ENCODE data around the gene LRRC25. TPM values are rescaled to one million over a fixed set of nuclear protein-coding genes. Genes with fewer than 3 reads are reported as not detected.

LRRC25 gene
- polyA plus RNA-seq, 2 of the 4 experiments (the other 2 are of a cell fraction), result not detected

DNA sequence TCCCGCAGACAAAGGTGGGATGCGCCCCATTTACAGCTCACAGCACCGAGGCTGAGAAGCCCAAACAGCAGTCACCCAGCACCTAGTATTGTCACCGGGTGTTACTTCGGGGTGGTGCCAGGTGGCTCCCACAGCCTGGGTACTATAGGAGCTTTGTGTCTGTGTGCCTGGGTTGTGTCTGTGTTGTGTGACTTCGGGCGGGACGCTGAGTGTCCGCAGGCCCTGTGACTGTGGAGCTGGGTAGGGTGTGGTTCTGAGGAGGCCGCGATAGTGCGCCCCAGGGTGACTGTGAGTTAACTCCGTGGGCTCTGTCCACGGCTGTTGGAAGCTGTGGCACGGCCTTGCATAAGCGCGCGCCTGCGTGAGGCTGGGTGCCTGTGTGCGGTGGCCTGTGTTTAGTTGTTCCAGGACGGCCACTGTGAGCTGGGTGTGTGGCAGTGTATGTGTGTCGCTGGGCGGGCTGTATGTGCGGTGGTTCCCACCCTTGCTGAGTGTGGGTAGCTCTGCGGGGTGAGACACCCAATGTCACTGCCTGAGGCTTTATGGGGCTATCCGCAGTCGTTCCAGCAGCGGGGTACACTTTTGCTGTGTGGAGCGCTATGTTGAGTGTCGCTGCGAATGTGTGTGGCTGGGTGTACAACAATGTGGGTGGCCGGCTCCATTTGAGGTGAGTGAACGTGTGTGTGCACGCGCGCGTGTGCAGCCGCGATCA is 21.2 kb upstream of the LRRC25 start:
- peak overlapping the region; percentile 77 for H3K4me3 ChIP-seq
- no peaks in the 10 kb centered on the region for H3K9me3 ChIP-seq
- H3K27ac ChIP-seq, result peak overlapping the region; percentile 96 to 100
- peak overlapping the region; percentile 93 for H3K4me2 ChIP-seq
- WGBS (ENCODE audit: missing lambda C conversion rate), result 28% methylated on average over 12 of the region's 39 CpGs
- CTCF ChIA-PET, result interaction anchor here (0.6 to 9.4 kb wide), 19 partner anchors 8 to 226 kb away, joined by 3 to 109 read pairs (median 4); partner anchors contain the start of genes LSM4 and MPV17L2
- FAIRE-seq (no peak), DNase-seq (ENCODE audit: low read depth in 1 of 2, low spot score in 1 of 2) (no peak), ATAC-seq (peak; percentile 1 to 17; a peak in 4 of 6 replicates)
- POLR2A ChIA-PET, result interaction anchor here (0.6 to 4.8 kb wide), 6 partner anchors 10 to 166 kb away, joined by 3 to 28 read pairs (median 6); partner anchors contain the start of genes GDF15 and JUND
- H3K4me1 ChIP-seq, result peaks cover 56% of the 10 kb centered on the region
- no peak for TF ChIP-seq FOXS1 (CRISPR knock-in tag; IDR thresholded peaks at IDR 0.05)
- TF ChIP-seq CBX2 (IDR thresholded peaks at IDR 0.05; ENCODE audit: borderline replicate concordance, low read depth), result no peak
- TF ChIP-seq FOSB (CRISPR knock-in tag; IDR thresholded peaks at IDR 0.05), result no peak
- TF ChIP-seq, protein P1, sequence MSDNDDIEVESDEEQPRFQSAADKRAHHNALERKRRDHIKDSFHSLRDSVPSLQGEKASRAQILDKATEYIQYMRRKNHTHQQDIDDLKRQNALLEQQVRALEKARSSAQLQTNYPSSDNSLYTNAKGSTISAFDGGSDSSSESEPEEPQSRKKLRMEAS (IDR thresholded peaks at IDR 0.05), result no peak
- no peak for TF ChIP-seq ESRRA (IDR thresholded peaks at IDR 0.05; ENCODE audit: borderline replicate concordance, low read length)
- TF ChIP-seq EP300 (IDR thresholded peaks at IDR 0.05), result no peak
- no peak for TF ChIP-seq ZNF302 (CRISPR knock-in tag; IDR thresholded peaks at IDR 0.05)
- TF ChIP-seq ZC3H11A (IDR thresholded peaks at IDR 0.05), result no peak
- TF ChIP-seq MAFK (IDR thresholded peaks at IDR 0.05; ENCODE audit: partially characterized antibody), result no peak
- TF ChIP-seq EHMT2 (IDR thresholded peaks at IDR 0.05; ENCODE audit: low read depth), result no peak
- no peak for TF ChIP-seq RCOR1 (IDR thresholded peaks at IDR 0.05; ENCODE audit: low read depth, low read length)
- TF ChIP-seq, protein P2, sequence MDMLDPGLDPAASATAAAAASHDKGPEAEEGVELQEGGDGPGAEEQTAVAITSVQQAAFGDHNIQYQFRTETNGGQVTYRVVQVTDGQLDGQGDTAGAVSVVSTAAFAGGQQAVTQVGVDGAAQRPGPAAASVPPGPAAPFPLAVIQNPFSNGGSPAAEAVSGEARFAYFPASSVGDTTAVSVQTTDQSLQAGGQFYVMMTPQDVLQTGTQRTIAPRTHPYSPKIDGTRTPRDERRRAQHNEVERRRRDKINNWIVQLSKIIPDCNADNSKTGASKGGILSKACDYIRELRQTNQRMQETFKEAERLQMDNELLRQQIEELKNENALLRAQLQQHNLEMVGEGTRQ (IDR thresholded peaks at IDR 0.05), result no peak
- TF ChIP-seq CHD2 (IDR thresholded peaks at IDR 0.05; ENCODE audit: low read length, partially characterized antibody), result no peak
- no peak for TF ChIP-seq CBX8 (IDR thresholded peaks at IDR 0.05)
- no peak for TF ChIP-seq RFX5 (IDR thresholded peaks at IDR 0.05)
- no peak for TF ChIP-seq JUN (IDR thresholded peaks at IDR 0.05)

DNA sequence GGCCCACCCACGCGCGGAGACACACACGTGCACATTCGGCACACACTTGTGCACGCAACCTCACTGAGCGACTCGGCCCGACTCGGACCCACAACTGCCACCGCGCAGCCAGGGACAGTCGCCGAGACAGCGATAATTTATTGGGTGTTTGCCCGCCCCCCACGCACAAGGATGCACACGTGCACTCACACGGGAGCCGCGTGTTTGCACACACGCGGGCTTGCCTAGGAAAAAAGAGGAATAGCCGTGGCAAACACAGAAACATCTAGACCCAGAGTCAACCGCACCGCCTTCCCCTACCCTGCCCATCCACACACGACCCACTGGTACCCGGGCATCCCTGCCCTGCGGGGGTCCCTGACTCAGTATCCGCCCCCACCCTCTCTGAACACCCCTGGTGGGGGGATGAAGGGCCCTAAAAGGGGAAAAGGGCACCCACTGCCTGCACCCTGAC is 20.6 kb upstream of the LRRC25 start:
- peak overlapping the region; percentile 96 to 100 for H3K27ac ChIP-seq
- ChIA-PET POLR2A (interaction anchor here (1.5 to 4.8 kb wide), 4 partner anchors 27 to 136 kb away, joined by 6 to 28 read pairs (median 12); partner anchors contain the start of genes GDF15 and JUND), CTCF (interaction anchor here (0.6 to 9.4 kb wide), 8 partner anchors 8 to 172 kb away, joined by 3 to 109 read pairs (median 8); no protein-coding TSS in a partner anchor)
- FAIRE-seq (no peak), ATAC-seq (no peak), DNase-seq (ENCODE audit: low read depth in 1 of 2, low spot score in 1 of 2) (no peak)
- 0 out of 2 replicates have a peak, but pooled peaks have one; percentile 47 for TF ChIP-seq KDM1A (IDR thresholded peaks at IDR 0.05; ENCODE audit: low read depth)
- TF ChIP-seq, protein P3, sequence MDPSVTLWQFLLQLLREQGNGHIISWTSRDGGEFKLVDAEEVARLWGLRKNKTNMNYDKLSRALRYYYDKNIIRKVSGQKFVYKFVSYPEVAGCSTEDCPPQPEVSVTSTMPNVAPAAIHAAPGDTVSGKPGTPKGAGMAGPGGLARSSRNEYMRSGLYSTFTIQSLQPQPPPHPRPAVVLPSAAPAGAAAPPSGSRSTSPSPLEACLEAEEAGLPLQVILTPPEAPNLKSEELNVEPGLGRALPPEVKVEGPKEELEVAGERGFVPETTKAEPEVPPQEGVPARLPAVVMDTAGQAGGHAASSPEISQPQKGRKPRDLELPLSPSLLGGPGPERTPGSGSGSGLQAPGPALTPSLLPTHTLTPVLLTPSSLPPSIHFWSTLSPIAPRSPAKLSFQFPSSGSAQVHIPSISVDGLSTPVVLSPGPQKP (IDR thresholded peaks at IDR 0.05; ENCODE audit: low read depth, low read length), result no peak
- TF ChIP-seq JUN (IDR thresholded peaks at IDR 0.05), result no peak
- TF ChIP-seq HEYL (CRISPR knock-in tag; IDR thresholded peaks at IDR 0.05), result no peak
- TF ChIP-seq POLR2AphosphoS2 (conservative IDR thresholded peaks at IDR 0.05; ENCODE audit: low read length), result no peak
- 0 out of 2 replicates have a peak, but pooled peaks have one; percentile 25 for TF ChIP-seq NPAS2 (CRISPR knock-in tag; IDR thresholded peaks at IDR 0.05; ENCODE audit: borderline replicate concordance)
- no peak for TF ChIP-seq POLR2A (IDR thresholded peaks at IDR 0.05; ENCODE audit: low read length)
- no peak for TF ChIP-seq EP300 (IDR thresholded peaks at IDR 0.05)
- TF ChIP-seq ZFP36 (IDR thresholded peaks at IDR 0.05; ENCODE audit: borderline replicate concordance, partially characterized antibody), result no peak
- no peak for TF ChIP-seq ZC3H11A (IDR thresholded peaks at IDR 0.05)
- TF ChIP-seq, protein P1 (IDR thresholded peaks at IDR 0.05), result peak; percentile 19; the same call in 1 of the 2 replicates
- no peak for TF ChIP-seq CEBPB (IDR thresholded peaks at IDR 0.05)
- peak; percentile 26; the same call in 1 of the 2 replicates for TF ChIP-seq BHLHE40 (IDR thresholded peaks at IDR 0.05; ENCODE audit: low read depth, low read length)
- TF ChIP-seq JUNB (IDR thresholded peaks at IDR 0.05), result no peak
- TF ChIP-seq HOXA7 (CRISPR knock-in tag; IDR thresholded peaks at IDR 0.05), result no peak
- no peaks in the 10 kb centered on the region for H3K9me3 ChIP-seq
- H3K4me2 ChIP-seq, result peak overlapping the region; percentile 93
- peaks cover 56% of the 10 kb centered on the region for H3K4me1 ChIP-seq
- 42% methylated on average over 16 of the region's 30 CpGs for WGBS (ENCODE audit: missing lambda C conversion rate)
- peak overlapping the region; percentile 49; the same call in 2 of the 3 replicates for H3K4me3 ChIP-seq

Data from A549 (cell line).